Prostate gland (tissue), 2 donors: ENCODE results near the gene NDFIP2.

ENCODE experiments used
- CTCF ChIP-seq, 4 experiments: fragments of 200-600 bp in 2 of 4; fragments of 450-650 bp in 2 of 4; sonication (generic) in 2 of 4; IDR thresholded peaks; 1 replicate in 3 of 4; 2 replicates in 1 of 4; pipeline ENCODE4 v1.5.1; 2016 to 2019; ENCODE audit warnings: antibody characterized with exemption in 4 of 4, mild to moderate bottlenecking in 2 of 4, moderate library complexity in 2 of 4
- POLR2AphosphoS5 ChIP-seq: sonication (generic); formaldehyde crosslinking; IDR thresholded peaks from one replicate; pipeline ENCODE4 v1.6.1; 2017; ENCODE audit warnings: antibody characterized with exemption

DNA sequence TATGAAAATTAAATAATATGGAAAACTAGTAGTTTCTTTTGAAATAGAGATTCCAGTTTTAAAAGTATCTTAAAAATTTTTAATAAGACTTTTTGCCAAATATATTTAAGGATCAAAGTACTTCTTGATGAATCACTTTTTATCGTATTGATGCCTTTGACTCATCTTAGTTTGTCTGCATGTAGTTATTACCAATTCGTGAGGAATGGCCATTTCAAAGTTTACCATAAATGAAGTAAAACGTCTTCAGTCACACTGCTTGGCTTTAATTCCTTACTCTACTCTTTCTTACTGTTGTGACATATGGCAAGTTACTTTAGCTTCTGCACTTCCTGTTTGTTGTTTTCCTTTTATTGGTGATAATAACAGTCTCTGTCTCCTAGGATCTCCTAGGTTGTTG, 38.3 kb downstream of the NDFIP2 start:
- TF ChIP-seq CTCF (IDR thresholded peaks at IDR 0.05) (no peak), POLR2AphosphoS5 (no peak)
